ENCODE results near the gene SOX13. TPM values are rescaled to one million over a fixed set of nuclear protein-coding genes. Genes with fewer than 3 reads are reported as not detected.

Gene SOX13
- total RNA-seq, 1 donor from 2014 or later: 12.5 TPM

DNA sequence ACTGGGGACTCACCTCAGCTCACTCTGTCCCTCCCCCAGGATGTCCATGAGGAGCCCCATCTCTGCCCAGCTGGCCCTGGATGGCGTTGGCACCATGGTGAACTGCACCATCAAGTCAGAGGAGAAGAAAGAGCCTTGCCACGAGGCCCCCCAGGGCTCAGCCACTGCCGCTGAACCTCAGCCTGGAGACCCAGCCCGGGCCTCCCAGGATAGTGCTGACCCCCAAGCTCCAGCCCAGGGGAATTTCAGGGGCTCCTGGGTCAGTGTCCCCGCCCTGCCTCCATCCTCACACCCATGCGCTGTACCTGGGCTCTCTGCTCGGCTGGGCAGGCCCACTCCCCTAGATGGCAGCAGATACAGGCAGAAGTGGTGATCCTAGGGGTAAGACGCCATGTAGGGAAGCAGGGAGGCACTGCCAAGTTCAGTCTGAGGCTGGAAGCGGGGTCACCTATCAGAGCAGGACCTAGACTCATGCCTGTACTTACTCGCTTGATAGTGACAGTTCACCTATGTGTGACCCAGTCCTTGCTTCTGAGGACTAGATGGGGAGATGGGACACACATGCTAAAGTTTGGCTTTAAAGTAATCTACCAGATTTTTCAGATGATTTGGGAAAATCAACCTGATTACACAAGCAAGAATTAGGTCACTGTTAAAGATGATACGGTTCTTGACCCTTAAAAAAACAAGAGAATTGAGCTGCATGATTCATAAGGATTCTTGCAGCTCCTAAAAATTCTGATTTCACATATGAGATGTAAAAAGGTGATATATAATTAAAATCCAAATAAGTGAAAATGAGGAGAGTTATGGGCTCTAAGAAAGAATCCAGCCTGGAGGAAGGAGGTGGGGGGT lies 40.2 kb downstream of the SOX13 start:
- DNase-seq (ENCODE audit: extremely low spot score, unreplicated experiment): no peak
- Mint-ChIP-seq H3K4me3 (ENCODE audit: unreplicated experiment) (no peak overlapping the region), H3K27me3 (ENCODE audit: unreplicated experiment) (no peaks in the 10 kb centered on the region), H3K27ac (ENCODE audit: unreplicated experiment) (no peak overlapping the region), H3K9me3 (ENCODE audit: unreplicated experiment) (no peaks in the 10 kb centered on the region), H3K4me1 (ENCODE audit: unreplicated experiment) (peaks cover 2% of the 10 kb centered on the region), H3K36me3 (ENCODE audit: unreplicated experiment) (no peaks in the 10 kb centered on the region)
- TF ChIP-seq, protein P1, sequence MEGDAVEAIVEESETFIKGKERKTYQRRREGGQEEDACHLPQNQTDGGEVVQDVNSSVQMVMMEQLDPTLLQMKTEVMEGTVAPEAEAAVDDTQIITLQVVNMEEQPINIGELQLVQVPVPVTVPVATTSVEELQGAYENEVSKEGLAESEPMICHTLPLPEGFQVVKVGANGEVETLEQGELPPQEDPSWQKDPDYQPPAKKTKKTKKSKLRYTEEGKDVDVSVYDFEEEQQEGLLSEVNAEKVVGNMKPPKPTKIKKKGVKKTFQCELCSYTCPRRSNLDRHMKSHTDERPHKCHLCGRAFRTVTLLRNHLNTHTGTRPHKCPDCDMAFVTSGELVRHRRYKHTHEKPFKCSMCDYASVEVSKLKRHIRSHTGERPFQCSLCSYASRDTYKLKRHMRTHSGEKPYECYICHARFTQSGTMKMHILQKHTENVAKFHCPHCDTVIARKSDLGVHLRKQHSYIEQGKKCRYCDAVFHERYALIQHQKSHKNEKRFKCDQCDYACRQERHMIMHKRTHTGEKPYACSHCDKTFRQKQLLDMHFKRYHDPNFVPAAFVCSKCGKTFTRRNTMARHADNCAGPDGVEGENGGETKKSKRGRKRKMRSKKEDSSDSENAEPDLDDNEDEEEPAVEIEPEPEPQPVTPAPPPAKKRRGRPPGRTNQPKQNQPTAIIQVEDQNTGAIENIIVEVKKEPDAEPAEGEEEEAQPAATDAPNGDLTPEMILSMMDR (IDR thresholded peaks at IDR 0.05): no peak

DNA sequence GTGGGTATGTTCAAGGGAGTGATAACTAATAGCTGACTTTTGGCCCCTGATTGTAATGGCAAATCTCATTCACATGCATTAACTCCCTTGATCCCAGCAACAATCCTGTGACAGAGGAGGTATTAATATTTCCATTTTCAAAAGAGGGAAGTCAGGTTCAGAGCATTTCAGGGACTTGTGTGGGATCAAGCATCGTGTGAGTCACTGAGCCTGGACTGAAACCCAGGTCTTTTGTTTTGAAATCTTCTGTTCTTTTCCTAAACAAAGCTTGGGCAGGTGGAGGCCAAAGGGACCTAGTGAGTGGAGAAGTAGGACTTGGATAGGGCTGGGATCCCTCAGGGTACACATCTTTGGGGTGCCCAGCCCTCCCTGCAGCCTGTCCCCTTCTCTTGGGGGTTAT lies 41.0 kb downstream of the SOX13 start:
- Mint-ChIP-seq H3K4me3 (ENCODE audit: unreplicated experiment) (no peak overlapping the region), H3K36me3 (ENCODE audit: unreplicated experiment) (peaks cover 3% of the 10 kb centered on the region), H3K9me3 (ENCODE audit: unreplicated experiment) (no peaks in the 10 kb centered on the region), H3K4me1 (ENCODE audit: unreplicated experiment) (peaks cover 2% of the 10 kb centered on the region), H3K27me3 (ENCODE audit: unreplicated experiment) (no peaks in the 10 kb centered on the region), H3K27ac (ENCODE audit: unreplicated experiment) (no peak overlapping the region)
- no peak for DNase-seq (ENCODE audit: extremely low spot score, unreplicated experiment)
- TF ChIP-seq, protein P1 (IDR thresholded peaks at IDR 0.05): no peak

- DNase-seq (ENCODE audit: extremely low spot score, unreplicated experiment): no peak
- no peaks in the 10 kb centered on the region for H3K4me1 Mint-ChIP-seq (ENCODE audit: unreplicated experiment)
- H3K36me3 Mint-ChIP-seq (ENCODE audit: unreplicated experiment): peaks cover 3% of the 10 kb centered on the region
- no peak overlapping the region for H3K4me3 Mint-ChIP-seq (ENCODE audit: unreplicated experiment)
- no peaks in the 10 kb centered on the region for H3K27me3 Mint-ChIP-seq (ENCODE audit: unreplicated experiment)
- H3K27ac Mint-ChIP-seq (ENCODE audit: unreplicated experiment): no peak overlapping the region
- H3K9me3 Mint-ChIP-seq (ENCODE audit: unreplicated experiment): no peaks in the 10 kb centered on the region
- TF ChIP-seq, protein P1 (IDR thresholded peaks at IDR 0.05): no peak
These were observed 41.7 kb downstream of the SOX13 start for GRCh38 chr1:204114606-204115005.

DNA sequence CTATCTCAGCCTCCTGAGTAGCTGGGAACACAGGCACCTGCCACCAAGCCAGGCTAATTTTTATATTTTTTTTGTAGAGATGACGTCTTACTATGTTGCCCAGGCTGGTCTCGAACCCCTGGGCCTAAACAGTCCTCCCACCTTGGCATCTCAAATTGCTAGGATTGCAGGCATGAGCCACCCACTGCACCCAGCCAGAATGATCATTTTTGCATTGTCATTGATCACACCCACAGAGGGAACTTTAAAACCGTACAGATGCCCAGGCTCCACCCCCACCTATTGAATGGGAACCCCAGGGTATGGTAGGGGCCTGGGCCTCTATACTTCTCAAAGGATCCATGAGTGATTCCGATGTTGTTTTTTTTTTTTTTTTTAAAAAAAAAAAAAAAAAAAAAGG lies 42.2 kb downstream of the SOX13 start:
- Mint-ChIP-seq H3K27ac (ENCODE audit: unreplicated experiment) (no peak overlapping the region), H3K4me3 (ENCODE audit: unreplicated experiment) (no peak overlapping the region)

DNA sequence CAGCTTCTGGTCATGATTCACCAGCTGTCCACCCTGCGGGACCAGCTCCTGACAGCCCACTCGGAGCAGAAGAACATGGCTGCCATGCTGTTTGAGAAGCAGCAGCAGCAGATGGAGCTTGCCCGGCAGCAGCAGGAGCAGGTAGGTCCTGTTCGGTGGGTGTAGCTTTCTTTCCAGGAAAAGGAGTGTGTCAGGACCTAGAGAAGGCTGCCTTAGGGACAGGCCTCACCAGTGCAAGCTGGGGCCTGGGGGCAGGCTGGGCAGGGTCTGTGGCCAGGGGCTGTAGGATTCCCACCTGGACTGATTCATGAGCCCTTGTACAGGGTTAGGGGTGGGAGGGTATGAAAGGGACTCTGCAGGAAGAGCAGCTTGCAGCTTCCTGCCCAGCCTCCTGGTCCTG lies 43.6 kb downstream of the SOX13 start:
- Mint-ChIP-seq H3K27ac (ENCODE audit: unreplicated experiment) (no peak overlapping the region), H3K4me1 (ENCODE audit: unreplicated experiment) (no peaks in the 10 kb centered on the region), H3K4me3 (ENCODE audit: unreplicated experiment) (no peak overlapping the region), H3K36me3 (ENCODE audit: unreplicated experiment) (peaks cover 3% of the 10 kb centered on the region), H3K27me3 (ENCODE audit: unreplicated experiment) (no peaks in the 10 kb centered on the region), H3K9me3 (ENCODE audit: unreplicated experiment) (no peaks in the 10 kb centered on the region)
- TF ChIP-seq, protein P1 (IDR thresholded peaks at IDR 0.05): no peak
- DNase-seq (ENCODE audit: extremely low spot score, unreplicated experiment): no peak

More for the DNA sequence above, 42.2 kb downstream of the SOX13 start:
- Mint-ChIP-seq H3K9me3 (ENCODE audit: unreplicated experiment) (no peaks in the 10 kb centered on the region), H3K36me3 (ENCODE audit: unreplicated experiment) (peaks cover 3% of the 10 kb centered on the region), H3K27me3 (ENCODE audit: unreplicated experiment) (no peaks in the 10 kb centered on the region), H3K4me1 (ENCODE audit: unreplicated experiment) (no peaks in the 10 kb centered on the region)
- TF ChIP-seq, protein P1 (IDR thresholded peaks at IDR 0.05): no peak
- DNase-seq (ENCODE audit: extremely low spot score, unreplicated experiment): no peak

Data from osteocyte (in vitro differentiated cells).